Measurements from ENCODE around the gene CUX1.
A peak's percentile ranks its signal among the peaks of the same experiment; 100 is the strongest.
"Not testable (repeated sequence)": the region's sequence is repeated elsewhere in the genome, so short reads cannot be mapped to it uniquely, and the experiment has no call there.

Gene CUX1

DNA sequence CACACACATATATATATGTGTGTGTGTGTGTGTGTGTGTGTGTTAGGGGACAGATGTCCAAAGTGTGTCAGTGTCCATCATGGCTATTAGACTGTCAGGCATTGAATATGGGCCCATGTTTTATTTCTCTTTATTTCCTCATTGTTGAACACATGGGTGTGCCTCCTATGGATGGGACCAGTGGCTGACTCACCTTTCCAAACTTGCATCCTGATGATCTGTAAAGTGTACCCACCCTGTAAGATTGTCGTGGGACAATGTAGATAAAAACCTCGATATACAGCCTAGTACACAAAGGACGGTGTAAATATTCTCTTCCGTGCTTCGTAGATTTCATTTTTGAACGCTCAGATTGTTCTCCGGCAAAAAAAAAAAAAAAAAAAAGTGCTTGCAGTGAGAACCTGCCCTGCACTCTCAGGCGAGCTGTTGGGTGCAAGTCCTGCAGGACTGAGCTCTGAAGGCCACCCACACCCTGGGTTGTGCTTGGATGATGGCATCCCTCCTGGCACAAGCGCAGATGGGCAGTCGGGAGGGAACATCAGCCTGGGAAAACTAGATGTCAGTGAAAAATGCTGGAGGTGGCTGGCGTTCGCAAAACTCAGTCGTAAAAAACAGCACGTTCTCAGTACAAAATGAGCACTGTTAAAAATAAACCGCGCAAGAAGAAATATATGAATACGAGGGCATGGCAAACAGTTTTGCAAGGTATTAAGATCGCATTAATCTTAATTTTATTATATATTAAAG is 166.9 kb downstream of the CUX1 start:
- Histone ChIP-seq H3K27me3 (ENCODE audit: control insufficient read depth, insufficient read depth, low read length) (no peaks in the 10 kb centered on the region), H3K36me3 (ENCODE audit: control insufficient read depth, insufficient read depth, low read length) (no peaks in the 10 kb centered on the region), H3K27ac (ENCODE audit: low read depth, low read length) (no peak overlapping the region), H3K4me3 (ENCODE audit: low read length) (no peak overlapping the region), H3K4me1 (ENCODE audit: control insufficient read depth, insufficient read depth, low read length) (peaks cover 10% of the 10 kb centered on the region), H3K9ac (ENCODE audit: low read length) (no peak overlapping the region)

- peaks cover 10% of the 10 kb centered on the region for H3K4me1 ChIP-seq (ENCODE audit: control insufficient read depth, insufficient read depth, low read length)
- no peaks in the 10 kb centered on the region for H3K27me3 ChIP-seq (ENCODE audit: control insufficient read depth, insufficient read depth, low read length)
- H3K36me3 ChIP-seq (ENCODE audit: control insufficient read depth, insufficient read depth, low read length): no peaks in the 10 kb centered on the region
- H3K27ac ChIP-seq (ENCODE audit: low read depth, low read length): no peak overlapping the region
- H3K9ac ChIP-seq (ENCODE audit: low read length): no peak overlapping the region
- H3K4me3 ChIP-seq (ENCODE audit: low read length): no peak overlapping the region
These were observed 167.9 kb downstream of the CUX1 start for GRCh38 chr7:101985057-101985902.

- Histone ChIP-seq H3K4me3 (ENCODE audit: low read length) (no peak overlapping the region), H3K36me3 (ENCODE audit: control insufficient read depth, insufficient read depth, low read length) (no peaks in the 10 kb centered on the region), H3K9ac (ENCODE audit: low read length) (no peak overlapping the region), H3K4me1 (ENCODE audit: control insufficient read depth, insufficient read depth, low read length) (peaks cover 10% of the 10 kb centered on the region), H3K27me3 (ENCODE audit: control insufficient read depth, insufficient read depth, low read length) (no peaks in the 10 kb centered on the region), H3K27ac (ENCODE audit: low read depth, low read length) (no peak overlapping the region)
These were observed 168.7 kb downstream of the CUX1 start for GRCh38 chr7:101985903-101986734.

DNA sequence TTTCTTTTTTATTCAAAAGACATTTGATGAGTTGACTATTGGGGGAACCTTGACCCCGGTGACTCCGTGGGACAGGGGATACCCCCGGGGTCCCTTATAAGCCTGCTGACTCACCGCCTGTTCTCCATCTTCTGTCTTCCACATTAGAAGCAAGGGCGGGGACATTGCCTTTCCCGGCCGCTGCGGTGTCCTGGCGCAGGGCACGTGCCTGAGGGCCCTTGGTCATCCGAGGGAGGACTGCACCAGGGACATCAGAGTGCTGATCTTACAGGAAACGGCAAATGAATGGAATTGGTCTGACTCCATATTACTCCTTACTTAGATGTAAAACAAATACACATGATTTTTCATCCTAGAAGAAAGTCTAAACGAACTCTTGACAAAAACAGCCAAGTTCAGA is 170.1 kb downstream of the CUX1 start:
- Histone ChIP-seq H3K27me3 (ENCODE audit: control insufficient read depth, insufficient read depth, low read length) (no peaks in the 10 kb centered on the region), H3K4me1 (ENCODE audit: control insufficient read depth, insufficient read depth, low read length) (peaks cover 10% of the 10 kb centered on the region)

DNA sequence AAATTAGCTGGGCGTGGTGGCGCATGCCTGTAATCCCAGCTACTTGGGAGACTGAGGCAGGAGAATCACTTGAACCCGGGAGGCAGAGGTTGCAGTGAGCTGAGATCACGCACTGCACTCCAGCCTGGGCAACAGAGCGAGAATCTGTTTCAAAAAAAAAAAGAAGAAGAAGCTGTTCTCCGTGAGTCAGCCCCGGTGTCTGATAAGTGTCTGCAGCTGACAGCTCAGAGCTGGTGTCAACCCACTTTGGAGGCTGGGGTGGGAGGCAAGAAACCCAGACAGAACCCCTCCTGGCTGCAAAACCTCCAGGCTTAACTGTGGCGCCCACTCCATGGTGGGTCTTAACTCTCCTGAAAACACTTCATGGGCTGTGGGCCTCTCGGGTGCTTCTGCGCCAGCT is 170.6 kb downstream of the CUX1 start:
- H3K4me1 ChIP-seq (ENCODE audit: control insufficient read depth, insufficient read depth, low read length); H3K27me3 ChIP-seq (ENCODE audit: control insufficient read depth, insufficient read depth, low read length): not testable (repeated sequence)

More for the DNA sequence above, 170.1 kb downstream of the CUX1 start:
- no peak overlapping the region for H3K27ac ChIP-seq (ENCODE audit: low read depth, low read length)
- no peak overlapping the region for H3K9ac ChIP-seq (ENCODE audit: low read length)
- H3K36me3 ChIP-seq (ENCODE audit: control insufficient read depth, insufficient read depth, low read length): no peaks in the 10 kb centered on the region
- no peak overlapping the region for H3K4me3 ChIP-seq (ENCODE audit: low read length)

DNA sequence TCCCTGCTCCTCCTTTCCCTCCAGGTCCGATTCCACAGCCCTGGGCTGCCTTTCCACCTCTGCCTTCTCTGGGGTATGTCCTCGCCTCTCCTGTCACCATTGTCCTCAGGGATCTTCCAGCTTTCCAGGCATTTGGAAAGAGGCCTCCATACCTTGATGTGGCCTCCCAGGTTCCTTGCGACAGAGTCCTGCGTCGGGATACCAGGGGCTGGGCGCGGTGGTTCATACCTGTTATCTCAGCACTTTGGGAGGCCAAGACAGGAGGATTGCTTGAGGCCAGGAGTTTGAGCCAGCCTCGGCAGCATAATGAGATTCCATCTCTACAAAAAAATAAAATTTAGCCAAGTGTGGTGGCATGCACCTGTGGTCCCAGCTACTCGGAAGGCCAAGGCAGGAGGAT is 171.1 kb downstream of the CUX1 start:
- H3K27me3 ChIP-seq (ENCODE audit: control insufficient read depth, insufficient read depth, low read length): no peaks in the 10 kb centered on the region
- H3K27ac ChIP-seq (ENCODE audit: low read depth, low read length): no peak overlapping the region
- no peak overlapping the region for H3K9ac ChIP-seq (ENCODE audit: low read length)
- H3K4me3 ChIP-seq (ENCODE audit: low read length): no peak overlapping the region
- no peaks in the 10 kb centered on the region for H3K36me3 ChIP-seq (ENCODE audit: control insufficient read depth, insufficient read depth, low read length)
- H3K4me1 ChIP-seq (ENCODE audit: control insufficient read depth, insufficient read depth, low read length): peaks cover 10% of the 10 kb centered on the region

More for the DNA sequence above, 170.6 kb downstream of the CUX1 start:
- H3K4me3 ChIP-seq (ENCODE audit: low read length); H3K36me3 ChIP-seq (ENCODE audit: control insufficient read depth, insufficient read depth, low read length); H3K9ac ChIP-seq (ENCODE audit: low read length); H3K27ac ChIP-seq (ENCODE audit: low read depth, low read length): not testable (repeated sequence)

DNA sequence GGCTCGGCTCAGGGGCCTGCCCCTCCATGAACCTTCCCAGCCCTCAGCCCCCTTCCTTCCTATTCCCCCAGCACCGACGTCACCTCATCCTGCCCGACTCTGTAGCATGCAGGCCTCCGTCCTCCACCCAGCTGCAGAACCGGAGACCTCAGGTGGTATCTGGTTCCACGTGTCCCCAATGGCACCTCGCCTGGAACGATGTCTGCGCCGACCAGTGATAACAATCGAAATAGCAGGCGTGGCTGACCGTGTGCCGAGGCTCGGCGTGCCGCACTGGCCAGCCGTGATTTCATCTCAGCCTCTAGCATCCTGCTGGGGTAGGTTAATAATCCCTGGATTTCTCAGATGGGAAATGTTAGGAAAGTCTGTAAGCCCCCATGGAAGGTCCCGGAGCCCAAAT is 171.7 kb downstream of the CUX1 start:
- Histone ChIP-seq H3K4me1 (ENCODE audit: control insufficient read depth, insufficient read depth, low read length) (peaks cover 10% of the 10 kb centered on the region), H3K36me3 (ENCODE audit: control insufficient read depth, insufficient read depth, low read length) (no peaks in the 10 kb centered on the region), H3K9ac (ENCODE audit: low read length) (no peak overlapping the region), H3K27me3 (ENCODE audit: control insufficient read depth, insufficient read depth, low read length) (no peaks in the 10 kb centered on the region), H3K27ac (ENCODE audit: low read depth, low read length) (no peak overlapping the region), H3K4me3 (ENCODE audit: low read length) (no peak overlapping the region)

DNA sequence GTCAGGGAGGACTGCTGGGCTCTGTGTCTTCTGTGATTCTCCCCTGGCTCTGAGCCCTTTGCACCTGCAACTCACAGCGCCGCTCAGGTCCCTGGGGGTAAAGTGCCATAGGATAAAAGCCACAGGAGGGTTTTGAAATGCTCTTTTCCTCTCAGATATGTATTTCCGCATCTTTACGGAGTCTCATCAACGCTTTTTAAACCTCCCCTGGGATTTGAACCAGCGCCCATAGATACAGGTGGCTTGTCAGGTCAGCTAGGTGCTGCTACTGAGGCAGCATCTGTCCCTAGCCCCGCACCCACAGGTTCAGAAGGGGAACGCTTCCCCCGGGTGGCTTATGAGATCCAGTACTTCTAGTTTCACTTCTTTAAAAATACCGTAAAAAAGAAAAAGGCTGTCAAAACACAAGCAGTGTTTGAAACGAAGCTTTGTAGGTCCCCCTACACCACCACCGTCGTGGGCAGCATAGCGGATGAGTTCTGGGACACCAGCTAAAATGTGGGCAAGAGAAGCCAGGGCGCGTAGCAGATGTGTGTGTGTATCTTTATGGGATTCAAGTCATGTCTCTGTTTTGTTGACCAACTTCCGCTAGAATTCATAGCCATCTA is 173.5 kb downstream of the CUX1 start:
- Histone ChIP-seq H3K36me3 (ENCODE audit: control insufficient read depth, insufficient read depth, low read length) (no peaks in the 10 kb centered on the region), H3K4me3 (ENCODE audit: low read length) (no peak overlapping the region), H3K4me1 (ENCODE audit: control insufficient read depth, insufficient read depth, low read length) (peaks cover 2% of the 10 kb centered on the region), H3K27ac (ENCODE audit: low read depth, low read length) (no peak overlapping the region), H3K27me3 (ENCODE audit: control insufficient read depth, insufficient read depth, low read length) (no peaks in the 10 kb centered on the region), H3K9ac (ENCODE audit: low read length) (peak overlapping the region; percentile 22)

DNA sequence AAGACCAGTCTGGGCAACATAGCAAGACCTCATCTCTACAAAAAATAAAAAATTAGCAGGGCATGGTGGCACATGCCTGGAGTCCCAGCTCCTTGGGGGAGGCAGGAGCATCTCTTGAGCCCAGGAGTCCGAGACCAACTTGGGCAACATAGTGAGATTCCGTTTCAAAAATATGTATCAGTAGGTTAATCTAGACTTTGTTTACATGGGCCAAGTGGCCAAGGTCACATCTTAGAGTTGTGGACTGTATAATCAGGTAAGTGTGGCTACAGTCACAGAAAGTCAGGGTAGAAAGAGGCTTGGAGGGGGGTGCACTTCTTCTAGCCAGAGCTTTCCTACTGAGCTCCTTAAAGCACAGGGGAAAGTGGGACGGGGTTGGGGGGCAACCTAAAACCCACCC is 174.4 kb downstream of the CUX1 start:
- no peaks in the 10 kb centered on the region for H3K4me1 ChIP-seq (ENCODE audit: control insufficient read depth, insufficient read depth, low read length)
- H3K27me3 ChIP-seq (ENCODE audit: control insufficient read depth, insufficient read depth, low read length): no peaks in the 10 kb centered on the region
- no peak overlapping the region for H3K9ac ChIP-seq (ENCODE audit: low read length)
- H3K27ac ChIP-seq (ENCODE audit: low read depth, low read length): no peak overlapping the region
- H3K36me3 ChIP-seq (ENCODE audit: control insufficient read depth, insufficient read depth, low read length): no peaks in the 10 kb centered on the region
- no peak overlapping the region for H3K4me3 ChIP-seq (ENCODE audit: low read length)

DNA sequence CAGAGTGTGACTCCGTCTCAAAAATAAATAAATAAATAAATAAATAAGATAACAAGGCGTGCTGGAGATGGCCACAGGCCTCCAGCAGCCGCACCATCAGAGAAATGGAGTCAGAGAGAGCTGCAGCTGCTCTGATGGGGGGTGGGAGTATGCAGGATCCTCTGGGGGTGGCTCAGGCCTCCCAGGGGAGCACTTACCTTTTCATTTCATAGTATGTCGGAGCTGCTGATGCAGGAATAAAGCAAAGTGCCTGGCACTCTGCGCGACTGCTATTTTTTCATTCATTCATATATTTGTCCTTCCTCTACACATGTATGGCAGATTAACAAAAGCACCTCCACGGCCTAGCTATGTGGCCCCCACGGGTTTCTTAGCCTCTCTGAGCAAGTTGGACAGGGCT is 175.9 kb downstream of the CUX1 start:
- no peak overlapping the region for H3K27ac ChIP-seq (ENCODE audit: low read depth, low read length)
- no peaks in the 10 kb centered on the region for H3K36me3 ChIP-seq (ENCODE audit: control insufficient read depth, insufficient read depth, low read length)
- no peak overlapping the region for H3K9ac ChIP-seq (ENCODE audit: low read length)
- no peaks in the 10 kb centered on the region for H3K4me1 ChIP-seq (ENCODE audit: control insufficient read depth, insufficient read depth, low read length)
- no peaks in the 10 kb centered on the region for H3K27me3 ChIP-seq (ENCODE audit: control insufficient read depth, insufficient read depth, low read length)
- no peak overlapping the region for H3K4me3 ChIP-seq (ENCODE audit: low read length)

DNA sequence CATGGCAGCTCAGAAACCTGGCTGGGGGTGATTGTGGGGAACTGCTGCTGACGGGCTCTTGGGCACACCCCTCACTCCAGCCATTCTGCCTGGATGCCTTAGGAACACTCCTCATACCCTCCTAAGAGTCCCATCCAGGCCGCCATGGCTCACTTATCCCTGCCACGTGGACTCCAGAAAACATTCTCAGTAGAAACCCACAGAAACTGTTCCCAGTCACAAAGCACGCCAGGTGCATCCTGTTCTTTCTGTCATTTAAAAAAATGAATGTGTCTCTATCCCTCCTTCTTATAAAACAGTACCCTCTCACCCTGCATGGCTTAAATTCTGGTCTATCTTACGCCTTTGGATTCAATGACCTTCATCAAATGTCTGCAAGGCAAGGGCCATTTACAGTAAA is 177.7 kb downstream of the CUX1 start:
- Histone ChIP-seq H3K4me1 (ENCODE audit: control insufficient read depth, insufficient read depth, low read length) (no peaks in the 10 kb centered on the region), H3K27me3 (ENCODE audit: control insufficient read depth, insufficient read depth, low read length) (no peaks in the 10 kb centered on the region)

GRCh38 chr7:101996131-101996691 is 178.8 kb downstream of the CUX1 start:
- Histone ChIP-seq H3K4me3 (ENCODE audit: low read length) (no peak overlapping the region), H3K36me3 (ENCODE audit: control insufficient read depth, insufficient read depth, low read length) (no peaks in the 10 kb centered on the region), H3K4me1 (ENCODE audit: control insufficient read depth, insufficient read depth, low read length) (no peaks in the 10 kb centered on the region), H3K27me3 (ENCODE audit: control insufficient read depth, insufficient read depth, low read length) (no peaks in the 10 kb centered on the region), H3K9ac (ENCODE audit: low read length) (no peak overlapping the region), H3K27ac (ENCODE audit: low read depth, low read length) (no peak overlapping the region)

More for the DNA sequence above, 177.7 kb downstream of the CUX1 start:
- Histone ChIP-seq H3K27ac (ENCODE audit: low read depth, low read length) (no peak overlapping the region), H3K36me3 (ENCODE audit: control insufficient read depth, insufficient read depth, low read length) (no peaks in the 10 kb centered on the region), H3K4me3 (ENCODE audit: low read length) (no peak overlapping the region), H3K9ac (ENCODE audit: low read length) (no peak overlapping the region)

Measured in rectal smooth muscle tissue (tissue), 1 donor.